Activated CD4-positive, alpha-beta T cell treated with anti-CD3 and anti-CD28 coated beads, Interleukin-2, Interleukin-6, amounts not matched to agents 100 ng/mL and 50 ng/mL, durations not matched to agents 16 hours and 8 hours (primary cell): ENCODE data around the gene CTDSPL.

Experiments
- DNase-seq: peaks from one replicate; pipeline ENCODE4 v3.0.0-alpha.2; 2020

CTDSPL gene

GRCh38 chr3:37853691-37854413 is 7.8 kb upstream of the CTDSPL start:
- DNase-seq, result no peak

DNA sequence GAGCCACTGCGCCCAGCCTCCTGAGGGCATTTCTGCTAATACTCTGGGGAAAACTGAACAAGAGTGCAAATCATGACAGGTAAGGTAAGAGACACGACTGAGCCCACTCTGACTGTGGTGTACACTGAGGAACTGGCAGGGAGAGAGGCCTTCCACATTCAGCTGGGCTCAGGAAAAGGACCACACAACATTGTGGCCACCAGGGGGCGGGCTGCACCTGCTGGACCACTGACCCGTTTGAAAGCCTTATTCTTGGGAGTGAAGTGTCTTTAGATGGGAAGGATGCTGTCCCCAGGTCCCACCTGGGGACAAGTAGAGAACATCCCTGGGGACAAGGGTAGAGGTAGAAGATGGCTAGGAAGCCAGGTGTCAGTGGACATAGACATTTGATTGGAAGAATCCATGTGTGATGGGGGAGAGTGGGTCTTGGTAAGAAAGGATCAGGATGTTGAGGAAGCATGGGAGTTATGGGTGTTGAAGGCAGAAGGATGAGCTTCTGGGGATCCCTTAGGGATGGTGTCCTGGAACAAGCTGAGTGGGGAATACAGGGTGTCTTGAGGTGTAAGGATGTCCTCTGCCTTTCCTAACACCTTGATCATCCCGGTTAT is 6.2 kb upstream of the CTDSPL start:
- DNase-seq, result peak; percentile 82

DNA sequence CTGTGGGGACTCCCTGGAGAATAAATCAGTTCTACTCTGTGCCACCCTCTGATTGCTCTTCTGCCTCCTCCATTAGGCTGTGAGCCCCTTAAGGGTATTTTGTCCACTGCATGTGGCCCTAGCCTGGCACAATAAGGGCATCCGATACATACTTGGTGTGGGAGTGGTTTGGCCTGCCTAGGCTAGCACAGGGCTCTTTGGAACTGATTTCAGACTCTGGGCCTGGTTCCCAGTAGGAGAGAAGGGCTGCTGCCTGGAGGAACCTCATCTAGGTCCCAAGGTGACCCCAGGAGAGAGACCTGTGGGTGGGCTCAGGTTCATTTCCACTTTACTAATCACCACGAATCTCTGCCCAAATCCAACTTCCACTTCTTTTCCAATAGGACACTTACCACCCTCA is 5.3 kb upstream of the CTDSPL start:
- DNase-seq, result no peak

GRCh38 chr3:37858742-37859141 is 2.9 kb upstream of the CTDSPL start:
- DNase-seq, result no peak

DNA sequence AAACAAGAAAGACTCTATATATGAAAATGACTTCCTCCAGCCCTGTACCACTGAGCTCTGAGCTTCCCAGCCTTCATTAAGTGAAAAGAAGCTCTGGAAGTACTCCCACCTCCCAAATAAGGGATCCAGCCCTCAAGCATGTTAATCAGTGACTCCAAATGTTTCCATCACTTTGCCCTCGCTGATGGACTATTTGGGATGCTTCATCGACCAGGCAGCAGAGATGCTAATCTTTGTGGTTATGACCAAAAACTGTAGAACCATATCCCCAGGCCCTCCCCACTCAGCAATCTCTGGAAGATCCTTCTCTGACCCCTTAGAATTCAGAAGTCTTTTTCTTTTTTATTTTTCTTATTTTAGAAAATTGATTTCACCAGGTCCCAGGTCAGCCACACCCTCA is 2.3 kb upstream of the CTDSPL start:
- DNase-seq, result no peak

DNA sequence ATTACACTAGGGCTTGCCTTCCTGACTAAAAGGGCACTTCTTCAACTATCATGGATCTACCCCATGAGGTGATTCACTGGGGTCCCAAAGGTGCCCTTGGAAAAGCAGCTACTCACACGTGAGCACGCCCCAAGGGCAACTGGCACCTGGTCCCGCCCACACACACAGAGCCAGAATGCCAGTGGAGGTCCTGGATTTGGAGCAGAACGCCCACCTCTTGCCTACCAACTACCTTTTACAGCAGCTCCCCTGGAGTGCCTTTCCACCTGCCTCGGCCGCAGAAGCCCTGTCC is 1.8 kb upstream of the CTDSPL start:
- DNase-seq, result no peak

DNA sequence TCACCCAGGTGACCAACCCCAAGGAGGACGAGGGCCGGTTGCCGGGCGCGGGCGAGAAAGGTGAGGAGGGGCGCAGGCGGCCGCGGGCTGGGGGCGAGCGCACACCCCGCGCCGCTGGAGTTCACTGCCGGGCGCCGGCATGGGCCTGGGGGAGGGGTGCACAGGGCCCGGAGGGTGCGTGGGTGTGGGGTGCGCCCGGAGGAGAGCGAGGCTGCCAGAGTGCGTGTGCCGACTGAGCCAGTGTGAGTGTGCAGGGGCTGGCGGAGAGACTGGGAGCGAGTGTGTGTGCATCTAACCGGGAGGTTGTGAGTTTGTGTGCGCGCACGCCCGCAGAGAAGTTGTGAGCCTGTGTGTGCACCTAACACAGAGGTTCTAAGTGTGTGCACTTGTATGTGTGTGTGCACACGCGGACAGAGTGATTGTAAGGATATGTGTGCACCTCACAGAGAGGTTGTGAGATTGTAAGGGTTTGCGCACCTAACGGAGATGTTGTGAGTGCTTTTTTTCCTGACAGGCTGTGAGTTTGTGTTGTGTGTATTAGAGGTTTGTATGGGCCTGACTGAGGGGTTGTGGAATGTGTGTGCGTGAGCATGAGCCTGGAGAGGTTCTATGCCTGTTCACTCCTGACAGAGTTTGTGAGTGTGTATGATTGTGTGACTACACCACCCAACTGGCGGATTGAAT is 681 bp downstream of the CTDSPL start:
- DNase-seq, result peak; percentile 18

DNA sequence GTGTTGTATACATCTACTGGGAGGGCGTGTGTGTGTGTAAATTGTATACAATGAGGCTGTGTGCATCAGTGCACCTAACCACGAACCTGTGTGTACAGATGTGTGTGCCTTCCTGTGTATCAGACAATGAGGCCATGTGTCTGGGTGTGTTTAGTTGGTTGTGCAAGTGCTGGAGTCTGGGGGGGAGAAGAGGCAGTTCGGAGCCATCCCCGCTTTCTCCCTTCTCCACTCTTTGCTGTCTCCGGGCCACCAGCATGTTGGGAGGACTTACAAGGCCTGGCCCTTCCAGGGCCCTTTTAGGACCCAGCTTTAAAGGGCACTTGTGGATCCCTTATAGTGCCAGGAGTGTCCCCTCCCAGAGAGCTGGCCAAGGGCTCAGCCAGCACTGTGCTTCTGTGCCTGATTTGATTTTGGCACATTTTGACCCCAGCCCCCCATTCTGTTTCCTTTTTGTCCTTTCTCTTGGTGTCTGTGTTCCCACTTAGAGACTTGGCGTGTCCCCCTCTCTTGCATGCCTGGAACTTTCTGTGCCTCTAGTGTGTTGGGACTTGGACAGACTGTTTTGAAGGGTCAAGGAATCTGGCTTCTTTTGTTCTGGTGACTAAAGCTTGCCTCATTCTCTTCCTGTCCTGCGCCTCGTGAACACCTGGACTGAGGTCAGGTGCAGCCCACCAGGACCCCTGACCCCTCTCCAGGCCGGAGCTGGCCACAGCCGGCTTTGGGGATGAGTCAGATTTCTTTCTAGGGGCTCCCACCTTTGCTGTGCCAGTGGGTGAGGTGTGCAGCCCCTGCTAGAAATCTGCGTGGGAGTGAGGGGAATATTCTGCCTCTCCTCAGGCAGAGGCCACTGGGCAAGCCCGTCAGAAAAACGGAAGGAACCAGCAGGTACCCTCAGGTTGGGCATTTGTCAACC is 1.5 kb downstream of the CTDSPL start:
- no peak for DNase-seq

DNA sequence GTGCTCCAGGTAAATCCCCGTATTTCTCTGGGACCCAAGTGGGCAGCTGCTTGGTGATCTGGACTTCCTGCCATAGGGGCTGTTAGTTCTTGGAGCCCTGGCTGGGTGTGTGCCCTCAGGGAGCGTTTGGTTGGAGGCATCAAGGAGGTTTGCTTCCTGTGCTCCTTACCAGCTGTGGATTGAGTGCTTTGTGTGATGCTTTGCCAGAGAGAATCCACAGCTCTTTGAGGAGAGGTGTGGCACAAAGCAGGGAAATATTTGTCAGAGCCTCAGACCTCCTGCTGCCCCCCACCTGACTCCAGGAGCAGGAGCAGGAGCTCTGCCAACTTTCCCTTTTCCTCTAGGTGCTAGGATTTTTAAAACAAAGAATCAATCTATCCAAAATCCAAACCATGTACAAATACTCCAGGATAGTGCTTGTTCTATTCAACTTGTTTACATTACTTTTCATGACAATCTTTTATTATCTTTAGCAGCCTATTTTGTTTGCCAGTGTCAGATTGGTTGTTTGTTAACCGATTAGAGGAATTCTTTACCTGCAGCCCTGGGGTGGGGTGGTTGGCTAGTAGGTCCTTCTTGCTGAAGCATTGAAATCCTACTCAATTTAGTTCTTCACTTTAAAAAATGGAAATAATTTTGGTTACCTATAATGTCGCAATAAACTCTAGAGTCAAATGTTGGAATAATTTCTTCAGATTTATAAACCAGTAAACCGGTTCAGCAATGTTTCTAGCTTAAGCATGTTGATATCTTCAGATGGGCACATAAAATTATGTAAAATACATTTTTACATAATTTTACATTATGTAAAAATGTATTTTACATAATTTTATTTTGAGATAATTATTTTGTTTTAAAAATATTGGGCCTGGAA is 2.5 kb downstream of the CTDSPL start:
- DNase-seq, result no peak

GRCh38 chr3:37864904-37865303 is 3.2 kb downstream of the CTDSPL start:
- DNase-seq, result peak; percentile 18

DNA sequence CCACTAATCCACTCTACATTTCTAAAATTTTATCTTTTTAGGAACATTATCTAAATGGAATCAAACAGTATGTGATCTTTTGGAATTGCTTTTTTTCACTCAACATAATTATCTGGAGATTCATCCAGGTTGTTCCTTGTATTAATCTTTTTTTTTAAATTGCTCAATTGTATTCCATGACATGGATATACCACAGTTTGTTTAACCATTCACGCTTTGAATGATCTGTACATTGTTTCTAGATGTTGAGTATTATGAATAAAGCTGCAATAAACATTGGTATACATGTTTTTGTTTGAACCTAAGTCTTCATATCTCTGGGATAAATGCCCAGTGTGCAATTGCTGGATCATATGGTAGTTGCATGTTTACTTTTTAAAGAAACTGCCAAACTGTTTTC is 5.5 kb downstream of the CTDSPL start:
- DNase-seq, result no peak

DNA sequence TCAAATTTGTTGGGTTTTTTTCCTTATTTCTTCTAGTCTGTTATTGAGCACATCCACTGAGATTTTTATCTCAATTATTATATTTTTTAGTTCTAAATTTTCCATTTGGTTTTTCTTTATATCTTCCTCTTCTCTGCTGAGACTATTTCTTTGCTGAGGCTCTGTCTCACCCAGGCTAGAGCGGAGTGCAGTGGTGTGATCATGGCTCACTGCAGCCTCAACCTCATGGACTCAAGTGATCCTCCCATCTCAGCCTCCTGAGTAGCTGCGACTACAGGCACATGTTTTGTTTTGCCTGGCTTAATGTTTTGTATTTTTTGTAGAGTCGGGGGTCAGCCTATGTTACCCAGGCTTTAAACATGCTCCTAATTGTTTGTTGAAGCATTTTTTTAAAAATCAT is 10.2 kb downstream of the CTDSPL start:
- DNase-seq, result no peak

DNA sequence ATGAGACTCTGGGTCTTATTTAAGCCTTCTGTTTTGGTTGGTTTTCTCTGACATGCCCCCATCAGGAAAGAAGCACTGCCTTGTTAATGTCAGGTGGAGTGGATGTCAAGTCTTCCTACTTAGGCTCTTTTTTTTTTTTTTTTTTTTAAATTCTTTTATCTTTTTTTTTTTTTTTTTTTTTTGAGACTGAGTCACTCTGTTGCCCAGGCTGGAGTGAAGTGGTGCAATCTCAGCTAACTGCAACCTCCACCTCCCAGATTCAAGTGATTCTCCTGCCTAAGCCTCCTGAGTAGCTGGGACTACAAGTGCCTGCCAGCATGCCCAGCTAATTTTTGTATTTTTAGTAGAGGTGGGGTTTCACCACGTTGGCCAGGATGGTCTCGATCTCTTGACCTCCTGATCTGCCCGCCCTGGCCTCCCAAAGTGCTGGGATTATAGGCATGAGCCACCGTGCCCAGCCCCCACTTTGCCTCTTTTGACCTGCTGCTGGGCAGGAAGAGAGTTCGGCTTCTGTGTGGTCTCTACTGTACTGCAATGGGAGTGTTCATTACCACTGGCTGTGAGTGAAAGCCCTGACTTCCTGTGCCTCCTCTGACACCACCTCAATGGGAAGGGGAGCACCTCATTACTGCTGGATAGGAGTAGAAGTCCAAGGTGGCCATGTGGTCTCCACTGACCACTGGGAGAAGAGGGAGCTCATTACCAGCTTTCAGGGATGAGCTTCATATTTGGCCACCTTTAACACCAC is 10.9 kb downstream of the CTDSPL start:
- no peak for DNase-seq

GRCh38 chr3:37876279-37876678 is 14.6 kb downstream of the CTDSPL start:
- DNase-seq, result no peak

- DNase-seq, result no peak
These were observed 21.0 kb downstream of the CTDSPL start for GRCh38 chr3:37882711-37883110.

- no peak for DNase-seq
These were observed 24.1 kb downstream of the CTDSPL start for GRCh38 chr3:37885814-37886213.

GRCh38 chr3:37886395-37886794 is 24.7 kb downstream of the CTDSPL start:
- DNase-seq, result no peak

DNA sequence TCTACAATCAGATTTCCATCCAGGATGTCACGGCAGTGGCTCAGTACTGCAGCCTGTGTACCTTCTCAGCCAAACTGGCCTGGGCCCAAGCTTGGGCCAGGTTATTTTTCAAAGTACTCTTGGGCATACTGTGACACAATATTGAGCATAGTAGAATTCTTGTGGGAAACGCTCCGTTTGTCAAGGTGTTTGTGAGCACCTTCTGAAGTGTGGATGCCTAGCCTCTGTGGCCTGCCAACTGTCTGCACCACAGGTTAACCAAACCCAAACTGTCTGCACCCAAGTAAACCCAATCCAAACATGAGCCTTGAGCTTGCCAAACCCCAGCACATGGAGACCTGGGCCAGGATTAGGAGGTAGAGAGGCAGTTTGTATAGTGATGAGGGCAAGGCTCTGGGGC is 25.4 kb downstream of the CTDSPL start:
- no peak for DNase-seq

DNA sequence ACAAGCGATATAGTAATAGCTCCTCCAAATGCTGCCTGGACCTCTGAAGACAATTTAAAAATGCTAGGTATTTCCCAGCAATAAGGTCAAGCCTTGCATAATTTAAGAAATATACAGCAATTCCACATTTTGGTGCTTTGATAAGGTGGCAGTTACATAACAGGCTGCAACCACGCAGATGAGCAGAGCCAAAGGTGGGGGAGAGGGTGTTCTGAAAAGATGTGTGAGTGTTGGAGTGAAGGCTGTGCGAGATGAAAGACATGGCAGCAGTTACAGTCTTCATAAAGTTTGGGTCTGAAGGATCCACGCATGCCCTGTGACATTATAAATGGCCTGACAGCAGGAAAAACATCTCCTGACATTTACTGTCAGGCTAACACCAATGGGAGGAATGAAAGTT is 26.1 kb downstream of the CTDSPL start:
- no peak for DNase-seq

DNA sequence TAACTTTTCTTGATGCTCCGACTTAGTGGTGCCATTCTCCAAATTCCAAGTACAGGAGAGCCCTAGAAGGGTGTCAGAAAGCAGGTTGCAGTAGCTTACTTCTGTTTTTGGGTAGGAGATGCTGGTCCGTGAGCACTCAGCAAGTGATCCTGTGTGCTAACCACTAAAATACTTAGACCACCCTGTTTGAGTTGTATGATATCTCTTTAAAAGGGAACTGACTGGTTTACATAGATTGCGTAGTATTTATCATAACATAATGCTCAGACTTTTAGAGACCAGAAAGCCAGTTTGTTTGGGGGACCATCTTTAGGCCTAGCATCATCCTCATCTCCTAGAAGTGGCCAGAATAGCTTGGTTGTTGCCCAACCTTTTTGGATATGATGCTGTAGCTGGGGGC is 26.7 kb downstream of the CTDSPL start:
- no peak for DNase-seq

DNA sequence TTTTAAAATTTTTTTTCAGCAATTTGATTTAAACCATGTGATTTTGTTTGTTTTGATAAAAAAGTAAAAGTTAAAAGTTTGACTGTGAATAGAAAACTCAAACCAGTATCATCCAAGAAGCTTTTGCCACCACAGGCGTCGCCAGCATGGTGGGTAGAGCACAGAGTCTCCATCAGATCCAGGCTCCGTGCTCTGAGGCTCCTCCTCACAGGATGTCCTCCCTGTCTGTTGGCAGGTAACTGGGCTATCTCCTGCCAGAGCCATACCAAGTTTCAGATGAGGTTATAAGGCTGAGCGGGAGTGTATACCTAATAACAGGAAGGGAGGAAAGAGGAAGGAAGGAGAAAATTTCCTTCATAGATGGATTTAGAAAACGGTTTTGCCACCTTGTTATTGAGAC is 28.8 kb downstream of the CTDSPL start:
- no peak for DNase-seq

GRCh38 chr3:37891227-37891626 is 29.5 kb downstream of the CTDSPL start:
- no peak for DNase-seq
